Measurements from ENCODE around the gene AWAT2.

GRCh38 chrX:70033348-70034051 is 16.2 kb downstream of the AWAT2 start:
- TF ChIP-seq CTCF (IDR thresholded peaks at IDR 0.05) (peak; percentile 34; the same call in 1 of the 2 replicates), CREB1 (CRISPR knock-in tag; IDR thresholded peaks at IDR 0.05) (no peak), NFYB (CRISPR knock-in tag; conservative IDR thresholded peaks at IDR 0.05; ENCODE audit: low read depth) (no peak), SMAD3 (CRISPR knock-in tag; IDR thresholded peaks at IDR 0.05; ENCODE audit: borderline replicate concordance) (no peak), CBFB (CRISPR knock-in tag; IDR thresholded peaks at IDR 0.05; ENCODE audit: low read depth) (no peak)
